GM20431 (cell line): ENCODE measurements around the gene PCDHGA8.
"Not testable (repeated sequence)": the region's sequence is repeated elsewhere in the genome, so short reads cannot be mapped to it uniquely, and the experiment has no call there.

Experiments
- in situ Hi-C: fragments of 300-500 bp; cut with MseI, MboI; formaldehyde crosslinking; loops from one replicate; pipeline ENCODE4 v1.15.0; 2020; ENCODE audit warnings: low sequenced_read_pairs; ENCODE audit not compliant: unreplicated experiment

PCDHGA8 gene

DNA sequence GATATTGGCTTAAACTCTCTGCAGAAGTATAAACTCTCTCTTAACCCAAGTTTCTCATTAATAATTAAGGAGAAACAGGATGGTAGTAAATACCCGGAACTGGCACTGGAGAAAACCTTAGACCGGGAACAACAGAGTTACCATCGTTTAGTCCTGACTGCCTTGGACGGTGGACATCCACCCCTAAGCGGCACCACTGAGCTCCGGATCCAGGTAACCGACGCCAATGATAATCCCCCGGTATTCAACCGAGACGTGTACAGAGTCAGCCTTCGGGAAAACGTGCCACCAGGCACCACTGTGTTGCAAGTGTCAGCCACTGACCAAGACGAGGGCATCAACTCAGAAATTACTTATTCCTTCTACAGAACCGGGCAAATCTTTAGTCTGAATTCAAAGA, 6.2 kb downstream of the PCDHGA8 start:
- in situ Hi-C loops: no loop called here

DNA sequence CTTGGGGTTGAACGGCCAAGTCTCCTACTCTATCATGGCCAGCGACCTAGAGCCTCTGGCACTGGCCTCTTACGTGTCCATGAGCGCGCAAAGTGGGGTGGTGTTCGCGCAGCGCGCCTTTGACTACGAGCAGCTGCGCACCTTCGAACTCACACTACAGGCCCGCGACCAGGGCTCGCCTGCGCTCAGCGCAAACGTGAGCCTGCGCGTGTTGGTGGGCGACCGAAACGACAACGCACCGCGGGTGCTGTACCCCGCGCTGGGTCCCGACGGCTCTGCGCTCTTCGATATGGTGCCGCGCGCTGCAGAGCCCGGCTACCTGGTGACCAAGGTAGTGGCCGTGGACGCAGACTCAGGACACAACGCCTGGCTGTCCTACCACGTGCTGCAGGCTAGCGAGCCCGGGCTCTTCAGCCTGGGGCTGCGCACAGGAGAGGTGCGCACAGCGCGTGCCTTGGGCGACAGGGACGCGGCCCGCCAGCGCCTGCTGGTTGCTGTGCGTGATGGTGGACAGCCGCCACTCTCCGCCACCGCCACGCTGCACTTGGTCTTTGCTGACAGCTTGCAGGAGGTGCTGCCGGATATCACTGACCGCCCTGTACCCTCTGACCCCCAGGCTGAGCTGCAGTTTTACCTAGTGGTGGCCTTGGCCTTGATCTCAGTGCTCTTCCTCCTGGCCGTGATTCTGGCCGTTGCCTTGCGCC, 7.3 kb downstream of the PCDHGA8 start:
- in situ Hi-C loops: no loop called here

DNA sequence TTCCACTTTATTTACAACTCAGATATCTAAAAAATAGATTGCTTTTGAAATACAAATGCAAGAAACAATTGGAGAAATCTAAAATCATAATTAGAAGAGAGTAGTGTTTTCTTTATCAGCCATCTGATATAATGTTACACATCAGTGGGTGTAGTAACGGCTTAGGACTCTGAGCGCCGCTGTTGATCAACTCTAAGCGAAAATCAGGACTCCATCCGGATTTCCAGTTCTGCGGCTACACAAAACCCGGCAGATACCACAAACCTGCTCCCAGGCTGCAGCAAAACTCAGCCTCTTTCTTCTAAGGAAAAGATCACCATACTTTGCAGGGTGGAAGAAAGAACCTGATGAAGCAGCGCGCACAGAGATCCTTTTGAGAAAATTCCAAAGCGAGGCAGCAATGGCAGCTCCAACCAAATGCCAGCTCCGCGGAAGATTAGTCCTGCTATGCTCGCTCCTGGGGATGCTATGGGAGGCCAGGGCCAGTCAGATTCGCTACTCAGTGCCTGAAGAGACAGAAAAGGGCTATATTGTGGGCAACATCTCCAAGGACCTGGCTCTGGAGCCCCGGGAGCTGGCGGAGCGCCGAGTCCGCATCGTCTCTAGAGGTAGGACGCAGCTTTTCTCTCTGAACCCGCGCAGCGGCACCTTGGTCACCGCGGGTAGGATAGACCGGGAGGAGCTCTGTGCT, 10.3 kb downstream of the PCDHGA8 start, which contains the start of gene PCDHGA9:
TSS of gene PCDHGA9 (plus strand) at position 226 of the 691 bp plus-strand sequence. CDS start at position 401, 175 bp downstream.
- in situ Hi-C loops: no loop called here

DNA sequence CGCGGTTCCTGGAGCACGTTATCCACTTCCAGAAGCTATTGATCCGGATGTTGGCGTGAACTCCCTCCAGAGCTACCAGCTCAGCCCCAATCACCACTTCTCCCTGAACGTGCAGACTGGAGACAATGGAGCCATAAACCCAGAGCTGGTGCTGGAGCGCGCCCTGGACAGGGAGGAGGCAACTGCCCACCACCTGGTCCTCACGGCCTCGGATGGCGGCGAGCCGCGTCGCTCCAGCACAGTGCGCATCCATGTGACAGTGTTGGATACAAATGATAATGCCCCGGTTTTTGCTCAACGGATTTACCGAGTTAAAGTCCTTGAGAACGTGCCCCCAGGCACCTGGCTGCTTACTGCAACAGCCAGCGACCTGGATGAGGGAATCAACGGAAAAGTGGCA, 11.0 kb downstream of the PCDHGA8 start:
- in situ Hi-C loops: no loop called here

DNA sequence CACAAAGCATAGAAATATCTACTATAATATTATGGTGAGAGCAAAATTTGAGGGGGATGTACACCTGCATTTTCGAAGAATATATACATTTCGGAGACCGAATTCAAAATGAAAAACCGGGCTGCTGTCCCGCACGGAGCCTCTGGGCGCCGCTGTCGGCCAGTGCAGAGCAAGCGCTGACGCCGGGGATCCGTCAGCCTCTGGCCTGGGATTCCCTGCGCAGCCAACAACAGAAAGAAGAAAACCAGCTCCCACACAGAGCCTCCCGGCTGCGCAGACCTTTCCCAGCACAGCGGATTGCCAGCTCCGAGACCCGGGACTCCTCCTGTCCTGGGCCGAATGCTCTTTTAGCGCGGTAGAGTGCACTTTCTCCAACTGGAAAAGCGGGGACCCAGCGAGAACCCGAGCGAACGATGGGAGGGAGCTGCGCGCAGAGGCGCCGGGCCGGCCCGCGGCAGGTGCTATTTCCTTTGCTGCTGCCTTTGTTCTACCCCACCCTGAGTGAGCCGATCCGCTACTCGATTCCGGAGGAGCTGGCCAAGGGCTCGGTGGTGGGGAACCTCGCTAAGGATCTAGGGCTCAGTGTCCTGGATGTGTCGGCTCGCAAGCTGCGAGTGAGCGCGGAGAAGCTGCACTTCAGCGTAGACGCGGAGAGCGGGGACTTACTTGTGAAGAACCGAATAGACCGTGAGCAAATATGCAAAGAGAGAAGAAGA, 15.5 kb downstream of the PCDHGA8 start, which contains the start of gene PCDHGB6:
TSS of gene PCDHGB6 (plus strand) at position 232 of the 716 bp plus-strand sequence. CDS start at position 414, 182 bp downstream.
- in situ Hi-C loops: not testable (repeated sequence)

DNA sequence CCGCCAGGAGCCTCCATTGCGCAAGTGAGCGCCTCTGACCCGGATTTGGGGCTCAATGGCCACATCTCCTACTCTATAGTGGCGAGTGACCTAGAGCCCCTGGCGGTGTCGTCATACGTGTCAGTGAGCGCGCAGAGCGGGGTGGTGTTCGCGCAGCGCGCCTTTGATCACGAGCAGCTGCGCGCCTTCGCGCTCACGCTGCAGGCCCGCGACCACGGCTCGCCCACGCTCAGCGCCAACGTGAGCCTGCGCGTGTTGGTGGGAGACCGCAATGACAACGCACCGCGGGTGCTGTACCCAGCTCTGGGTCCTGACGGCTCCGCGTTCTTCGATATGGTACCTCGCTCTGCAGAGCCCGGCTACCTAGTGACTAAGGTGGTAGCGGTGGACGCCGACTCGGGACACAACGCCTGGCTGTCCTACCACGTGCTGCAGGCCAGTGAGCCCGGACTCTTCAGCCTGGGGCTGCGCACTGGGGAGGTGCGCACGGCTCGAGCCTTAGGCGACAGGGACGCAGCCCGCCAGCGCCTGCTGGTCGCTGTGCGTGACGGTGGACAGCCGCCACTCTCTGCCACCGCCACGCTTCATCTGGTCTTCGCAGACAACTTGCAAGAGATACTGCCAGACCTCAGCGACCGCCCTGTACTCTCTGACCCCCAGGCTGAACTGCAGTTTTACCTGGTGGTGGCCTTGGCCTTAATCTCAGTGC, 17.3 kb downstream of the PCDHGA8 start:
- in situ Hi-C loops: loop anchor here (10.0 kb wide), 1 partner anchor 155 kb away; no protein-coding TSS in a partner anchor

DNA sequence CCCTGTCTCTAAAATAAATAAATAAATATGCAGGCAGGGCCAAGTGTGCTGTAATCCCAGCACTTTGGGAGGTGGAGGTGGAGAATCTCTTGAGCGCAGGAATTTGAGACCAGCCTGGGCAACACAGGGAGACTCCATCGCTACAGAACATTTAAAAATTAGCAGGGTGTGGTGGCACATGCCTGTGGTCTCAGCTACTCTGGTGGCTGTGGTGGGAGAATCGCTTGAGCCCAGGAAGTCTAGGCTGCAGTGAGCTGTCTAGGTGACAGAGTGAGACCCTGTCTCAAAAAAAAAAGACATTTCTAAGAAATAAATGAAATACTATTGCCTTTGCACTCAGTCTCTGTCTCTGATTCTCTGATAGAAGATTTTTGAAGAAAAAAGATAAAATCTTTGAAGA, 19.1 kb downstream of the PCDHGA8 start:
- in situ Hi-C loops: loop anchor here (10.0 kb wide), 1 partner anchor 153 kb away; no protein-coding TSS in a partner anchor

DNA sequence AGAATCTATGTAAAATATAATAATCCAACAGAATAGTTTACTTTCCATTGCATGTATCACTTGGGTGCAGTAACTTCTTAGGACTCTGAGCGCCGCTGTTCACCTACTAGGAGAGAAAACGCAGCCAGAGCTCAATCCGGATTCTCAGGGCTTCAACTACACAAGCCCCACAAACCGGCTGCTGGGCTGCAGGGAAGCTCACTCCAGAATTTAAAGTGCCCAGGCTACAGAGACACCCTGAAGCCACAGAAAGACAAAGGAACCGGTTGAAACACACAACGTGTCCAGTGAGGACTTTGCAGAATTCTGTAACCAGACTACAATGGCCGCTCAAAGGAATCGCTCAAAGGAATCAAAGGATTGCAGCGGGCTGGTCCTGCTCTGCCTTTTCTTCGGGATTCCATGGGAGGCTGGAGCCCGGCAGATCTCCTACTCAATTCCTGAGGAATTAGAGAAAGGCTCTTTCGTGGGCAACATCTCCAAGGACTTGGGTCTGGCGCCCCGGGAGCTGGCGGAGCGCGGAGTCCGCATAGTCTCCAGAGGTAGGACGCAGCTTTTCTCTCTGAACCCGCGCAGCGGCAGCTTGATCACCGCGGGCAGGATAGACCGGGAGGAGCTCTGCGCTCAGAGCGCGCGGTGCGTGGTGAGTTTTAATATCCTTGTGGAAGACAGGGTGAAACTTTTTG, 20.6 kb downstream of the PCDHGA8 start, which contains the start of gene PCDHGA10:
TSS of gene PCDHGA10 (plus strand) at position 134 of the 686 bp plus-strand sequence. CDS start at position 323, 189 bp downstream.
- in situ Hi-C loops: loop anchor here (10.0 kb wide), 1 partner anchor 152 kb away; no protein-coding TSS in a partner anchor

DNA sequence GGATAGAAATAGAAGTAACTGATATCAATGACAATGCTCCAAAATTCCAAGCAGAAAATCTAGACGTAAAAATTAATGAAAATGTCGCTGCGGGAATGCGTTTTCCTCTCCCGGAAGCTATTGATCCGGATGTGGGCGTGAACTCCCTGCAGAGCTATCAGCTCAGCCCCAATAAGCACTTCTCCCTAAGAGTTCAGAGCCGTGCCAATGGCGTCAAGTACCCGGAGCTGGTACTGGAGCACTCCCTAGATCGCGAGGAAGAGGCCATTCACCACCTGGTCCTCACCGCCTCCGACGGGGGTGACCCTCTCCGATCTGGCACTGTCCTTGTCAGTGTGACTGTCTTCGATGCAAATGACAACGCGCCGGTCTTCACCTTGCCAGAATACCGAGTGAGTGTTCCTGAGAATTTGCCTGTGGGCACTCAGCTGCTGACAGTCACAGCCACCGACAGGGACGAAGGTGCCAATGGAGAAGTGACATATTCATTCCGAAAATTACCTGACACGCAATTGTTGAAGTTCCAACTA, 21.2 kb downstream of the PCDHGA8 start:
- in situ Hi-C loops: loop anchor here (10.0 kb wide), 1 partner anchor 151 kb away; no protein-coding TSS in a partner anchor

DNA sequence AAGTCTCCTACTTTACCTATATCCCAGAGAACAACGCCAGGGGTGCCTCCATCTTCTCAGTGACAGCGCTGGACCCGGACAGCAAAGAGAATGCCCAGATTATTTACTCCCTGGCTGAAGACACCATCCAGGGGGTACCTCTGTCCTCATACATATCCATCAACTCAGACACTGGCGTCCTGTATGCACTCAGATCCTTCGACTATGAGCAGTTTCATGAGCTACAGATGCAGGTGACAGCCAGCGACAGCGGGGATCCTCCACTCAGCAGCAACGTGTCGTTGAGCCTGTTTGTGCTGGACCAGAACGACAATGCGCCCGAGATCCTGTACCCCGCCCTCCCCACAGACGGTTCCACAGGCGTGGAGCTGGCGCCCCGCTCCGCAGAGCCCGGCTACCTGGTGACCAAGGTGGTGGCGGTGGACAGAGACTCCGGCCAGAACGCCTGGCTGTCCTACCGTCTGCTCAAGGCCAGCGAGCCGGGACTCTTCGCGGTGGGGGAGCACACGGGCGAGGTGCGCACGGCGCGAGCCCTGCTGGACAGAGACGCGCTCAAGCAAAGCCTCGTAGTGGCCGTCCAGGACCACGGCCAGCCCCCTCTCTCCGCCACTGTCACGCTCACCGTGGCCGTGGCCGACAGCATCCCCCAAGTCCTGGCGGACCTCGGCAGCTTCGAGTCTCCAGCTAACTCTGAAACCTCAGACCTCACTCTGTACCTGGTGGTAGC, 22.3 kb downstream of the PCDHGA8 start:
- in situ Hi-C loops: loop anchor here (10.0 kb wide), 1 partner anchor 150 kb away; no protein-coding TSS in a partner anchor

DNA sequence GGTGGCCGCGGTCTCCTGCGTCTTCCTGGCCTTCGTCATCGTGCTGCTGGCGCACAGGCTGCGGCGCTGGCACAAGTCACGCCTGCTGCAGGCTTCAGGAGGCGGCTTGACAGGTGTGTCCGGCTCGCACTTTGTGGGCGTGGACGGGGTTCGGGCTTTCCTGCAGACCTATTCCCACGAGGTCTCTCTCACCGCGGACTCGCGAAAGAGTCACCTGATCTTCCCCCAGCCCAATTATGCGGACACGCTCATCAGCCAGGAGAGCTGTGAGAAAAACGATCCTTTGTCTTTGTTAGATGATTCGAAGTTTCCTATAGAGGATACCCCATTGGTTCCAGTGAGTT, 22.8 kb downstream of the PCDHGA8 start:
- in situ Hi-C loops: loop anchor here (10.0 kb wide), 1 partner anchor 150 kb away; no protein-coding TSS in a partner anchor

DNA sequence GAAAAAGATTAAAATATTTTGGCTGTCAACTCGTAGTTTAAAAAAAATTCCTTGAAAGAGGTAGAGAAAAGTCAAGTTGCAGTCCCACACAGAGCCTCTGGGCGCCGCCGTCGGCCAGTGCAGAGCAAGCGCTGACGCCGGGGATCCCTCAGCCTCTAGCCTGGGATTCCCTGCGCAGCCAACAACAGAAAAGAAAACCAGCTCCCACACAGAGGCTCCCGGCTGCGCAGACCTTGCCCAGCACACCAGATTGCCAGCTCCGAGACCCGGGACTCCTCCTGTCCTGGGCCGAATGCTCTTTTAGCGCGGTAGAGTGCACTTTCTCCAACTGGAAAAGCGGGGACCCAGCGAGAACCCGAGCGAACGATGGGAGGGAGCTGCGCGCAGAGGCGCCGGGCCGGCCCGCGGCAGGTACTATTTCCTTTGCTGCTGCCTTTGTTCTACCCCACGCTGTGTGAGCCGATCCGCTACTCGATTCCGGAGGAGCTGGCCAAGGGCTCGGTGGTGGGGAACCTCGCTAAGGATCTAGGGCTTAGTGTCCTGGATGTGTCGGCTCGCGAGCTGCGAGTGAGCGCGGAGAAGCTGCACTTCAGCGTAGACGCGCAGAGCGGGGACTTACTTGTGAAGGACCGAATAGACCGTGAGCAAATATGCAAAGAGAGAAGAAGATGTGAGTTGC, 25.2 kb downstream of the PCDHGA8 start, which contains the start of gene PCDHGB7:
TSS of gene PCDHGB7 (plus strand) at position 184 of the 679 bp plus-strand sequence. CDS start at position 367, 183 bp downstream.
- in situ Hi-C loops: loop anchor here (10.0 kb wide), 1 partner anchor 147 kb away; no protein-coding TSS in a partner anchor

DNA sequence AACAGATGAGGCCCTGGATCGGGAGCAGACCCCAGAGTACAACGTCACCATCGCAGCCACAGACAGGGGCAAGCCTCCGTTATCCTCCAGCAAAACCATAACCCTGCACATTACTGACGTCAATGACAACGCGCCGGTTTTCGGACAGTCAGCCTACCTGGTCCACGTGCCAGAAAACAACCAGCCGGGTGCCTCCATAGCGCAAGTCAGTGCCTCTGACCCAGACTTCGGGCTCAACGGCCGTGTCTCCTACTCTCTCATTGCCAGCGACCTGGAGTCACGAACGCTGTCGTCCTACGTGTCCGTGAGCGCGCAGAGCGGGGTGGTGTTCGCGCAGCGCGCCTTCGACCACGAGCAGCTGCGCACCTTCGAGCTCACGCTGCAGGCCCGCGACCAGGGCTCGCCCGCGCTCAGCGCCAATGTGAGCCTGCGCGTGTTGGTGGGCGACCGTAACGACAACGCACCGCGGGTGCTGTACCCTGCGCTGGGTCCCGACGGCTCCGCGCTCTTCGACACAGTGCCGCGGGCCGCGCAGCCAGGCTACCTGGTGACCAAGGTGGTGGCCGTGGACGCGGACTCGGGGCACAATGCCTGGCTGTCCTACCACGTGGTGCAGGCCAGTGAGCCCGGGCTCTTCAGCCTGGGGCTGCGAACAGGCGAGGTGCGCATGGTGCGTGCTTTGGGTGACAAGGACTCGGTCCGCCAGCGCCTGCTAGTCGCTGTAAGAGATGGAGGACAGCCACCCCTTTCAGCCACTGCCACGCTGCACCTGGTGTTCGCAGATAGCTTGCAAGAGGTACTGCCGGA, 26.8 kb downstream of the PCDHGA8 start:
- in situ Hi-C loops: loop anchor here (10.0 kb wide), 1 partner anchor 146 kb away; no protein-coding TSS in a partner anchor

DNA sequence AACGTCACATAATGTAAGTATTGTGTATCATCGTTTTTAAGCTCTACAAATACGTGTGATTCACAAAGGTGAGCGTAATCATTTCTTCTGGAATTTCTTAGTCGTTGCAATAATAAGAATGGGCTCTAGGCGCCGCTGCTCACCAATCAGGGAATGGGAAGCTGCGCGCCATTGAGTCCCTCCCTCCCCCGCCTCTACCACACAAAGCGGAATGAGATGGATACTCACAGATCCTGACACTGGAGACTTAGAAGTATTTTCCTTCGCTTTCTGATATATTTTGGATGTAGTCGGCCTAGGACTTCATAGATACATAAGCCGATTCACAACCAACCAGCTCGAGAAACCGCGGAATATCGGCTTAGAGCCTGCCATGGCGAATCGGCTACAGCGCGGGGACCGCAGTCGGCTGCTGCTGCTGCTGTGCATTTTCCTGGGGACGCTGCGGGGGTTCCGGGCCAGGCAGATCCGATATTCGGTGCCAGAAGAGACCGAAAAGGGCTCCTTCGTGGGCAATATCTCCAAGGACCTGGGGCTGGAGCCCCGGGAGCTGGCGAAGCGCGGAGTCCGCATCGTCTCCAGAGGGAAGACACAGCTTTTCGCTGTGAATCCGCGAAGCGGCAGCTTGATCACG, 28.5 kb downstream of the PCDHGA8 start, which contains the start of gene PCDHGA11:
TSS of gene PCDHGA11 (plus strand) at position 197 of the 634 bp plus-strand sequence. CDS start at position 374, 177 bp downstream.
- in situ Hi-C loops: loop anchor here (10.0 kb wide), 1 partner anchor 124 kb away; no protein-coding TSS in a partner anchor

DNA sequence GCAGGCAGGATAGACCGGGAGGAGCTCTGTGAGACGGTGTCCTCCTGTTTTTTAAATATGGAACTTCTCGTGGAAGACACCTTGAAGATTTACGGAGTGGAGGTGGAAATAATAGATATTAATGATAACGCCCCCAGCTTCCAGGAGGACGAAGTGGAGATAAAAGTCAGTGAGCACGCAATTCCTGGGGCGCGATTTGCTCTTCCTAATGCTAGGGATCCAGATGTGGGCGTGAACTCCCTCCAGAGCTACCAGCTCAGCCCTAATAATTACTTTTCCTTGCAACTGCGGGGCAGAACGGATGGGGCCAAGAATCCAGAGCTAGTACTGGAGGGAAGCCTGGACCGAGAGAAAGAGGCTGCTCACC, 29.0 kb downstream of the PCDHGA8 start:
- in situ Hi-C loops: loop anchor here (10.0 kb wide), 1 partner anchor 123 kb away; no protein-coding TSS in a partner anchor
